ENCODE data around the gene PNPLA2. TPM values are rescaled to one million over a fixed set of nuclear protein-coding genes. Genes with fewer than 3 reads are reported as not detected.
A peak's percentile ranks its signal among the peaks of the same experiment; 100 is the strongest.

The PNPLA2 gene
- total and polyA plus RNA-seq, 2 of the 8 experiments (the other 6 are each of a cell fraction or from before 2014, with no cell fraction given), result 30.9 to 62.1 TPM

GRCh38 chr11:776561-777287 lies 42.0 kb upstream of the PNPLA2 start (continued):
- peak; percentile 12 for TF ChIP-seq ASH2L (IDR thresholded peaks at IDR 0.05; ENCODE audit: low read length)
- 0 out of 2 replicates have a peak, but pooled peaks have one; percentile 40 for TF ChIP-seq CREB1 (IDR thresholded peaks at IDR 0.05)

Data from H1 (cell line).